HepG2 (cell line): ENCODE measurements around the gene EXOC6B. TPM values are rescaled to one million over a fixed set of nuclear protein-coding genes. Genes with fewer than 3 reads are reported as not detected.

Source experiments
- ATAC-seq: fragments of 200-7000 bp; cut with Tn5 transposase; 3 replicates; pipeline ENCODE4 v1.9.1; 2020; ENCODE audit warnings: mild to moderate bottlenecking, moderate library complexity
- BruUV-seq: library from RNA; stranded (reverse); fragments of 400-500 nt; replicated peaks from 2 replicates; lab custom pipeline; 2021; lab: Mats Ljungman, UMichigan
- CTCF ChIA-PET: fragments of 300-600 bp; formaldehyde crosslinking; extraction: SDS; loops from one replicate; lab custom pipeline; 2021; ENCODE audit warnings: low total read pairs, inconsistent platforms, low intra/inter-chr PET ratio; lab: Yijun Ruan, JAX
- POLR2A ChIA-PET: fragments of 350-600 bp; sonication (Branson Sonifier 250); formaldehyde crosslinking; loops from one replicate; lab custom pipeline; 2020; ENCODE audit warnings: antibody characterized with exemption, inconsistent platforms; lab: Yijun Ruan, JAX
- DNase-seq: peaks from one replicate; pipeline ENCODE4 v3.0.0-alpha.2; 2015; ENCODE audit warnings: low spot score
- FAIRE-seq: peaks from 3 replicates; lab custom pipeline; 2011; peaks lifted over from hg19 to GRCh38; lab: Jason Lieb, UNC
- H2AFZ ChIP-seq: one replicate; pipeline ENCODE4 v1.6.1; 2011; ENCODE audit warnings: low read length, inconsistent platforms
- H3K27ac ChIP-seq: fragments of 300-600 bp; 3 replicates; pipeline ENCODE4 v1.8.0; 2011; ENCODE audit warnings: mixed run types, mild to moderate bottlenecking, mixed read lengths, low read length, inconsistent platforms; ENCODE audit not compliant: insufficient read depth; ENCODE audit errors: extremely low read length
- H3K27me3 ChIP-seq, 2 experiments: fragments of 200-600 bp in 1 of 2; 2 replicates in 1 of 2; 3 replicates in 1 of 2; pipeline versions ENCODE4 v1.6.0 to v1.8.0; 2011; ENCODE audit warnings: low read length in 2 of 2, mild to moderate bottlenecking in 2 of 2, moderate library complexity in 2 of 2, inconsistent platforms in 1 of 2; ENCODE audit not compliant: insufficient read depth in 2 of 2, control insufficient read depth in 1 of 2
- H3K36me3 ChIP-seq, 2 experiments: fragments of 200-600 bp in 1 of 2; replicated peaks in 1 of 2; 2 replicates in 1 of 2; 3 replicates in 1 of 2; pipeline versions ENCODE4 v1.5.1 to v1.8.0; 2011; ENCODE audit warnings: low read length in 2 of 2, inconsistent platforms in 1 of 2; ENCODE audit not compliant: insufficient read depth in 2 of 2, control insufficient read depth in 1 of 2
- H3K4me1 ChIP-seq: 2 replicates; pipeline ENCODE4 v1.5.1; 2012; ENCODE audit warnings: low read length, inconsistent platforms; ENCODE audit not compliant: insufficient read depth
- H3K4me2 ChIP-seq: 2 replicates; pipeline ENCODE4 v1.6.0; 2011; ENCODE audit warnings: low read depth, low read length, inconsistent platforms
- H3K4me3 ChIP-seq, 3 experiments: fragments of 200-600 bp in 1 of 3; sonication (generic), shearing (Covaris generic) in 1 of 3; replicated peaks in 1 of 3; 2 replicates each; pipeline ENCODE4 v1.5.1; 2011 to 2016; ENCODE audit warnings: low read length in 3 of 3, inconsistent platforms in 2 of 3, low read depth in 2 of 3, mild to moderate bottlenecking in 2 of 3, control low read depth in 1 of 3, mixed read lengths in 1 of 3; ENCODE audit not compliant: insufficient read depth in 1 of 3
- H3K79me2 ChIP-seq: one replicate; pipeline ENCODE4 v1.6.1; 2011; ENCODE audit warnings: low read length, inconsistent platforms; ENCODE audit not compliant: insufficient read depth
- H3K9ac ChIP-seq: 2 replicates; pipeline ENCODE4 v1.6.0; 2011; ENCODE audit warnings: mild to moderate bottlenecking, low read depth, low read length, inconsistent platforms; ENCODE audit not compliant: insufficient read depth
- H3K9me3 ChIP-seq: 2 replicates; pipeline ENCODE4 v1.5.1; 2012; ENCODE audit warnings: mild to moderate bottlenecking, low read length
- H4K20me1 ChIP-seq: 2 replicates; pipeline ENCODE4 v1.6.0; 2011; ENCODE audit warnings: inconsistent platforms, mild to moderate bottlenecking, low read length, moderate library complexity; ENCODE audit not compliant: insufficient read depth
- GATAD2A ChIP-seq: IDR thresholded peaks from 2 replicates; pipeline ENCODE4 v1.6.1; 2016
- IKZF4 ChIP-seq: sonication (generic); formaldehyde crosslinking; IDR thresholded peaks from 2 replicates; pipeline ENCODE4 v1.5.1; 2020; ENCODE audit warnings: borderline replicate concordance, mild to moderate bottlenecking, low read depth, missing genetic modification reagents; ENCODE audit errors: not compliant biosample characterization
- IRF2 ChIP-seq: IDR thresholded peaks from 2 replicates; pipeline ENCODE4 v1.6.1; 2018; ENCODE audit warnings: missing genetic modification reagents, missing compliant biosample characterization
- KLF12 ChIP-seq: sonication (generic); formaldehyde crosslinking; IDR thresholded peaks from 2 replicates; pipeline ENCODE4 v1.4.0; 2020; ENCODE audit warnings: missing genetic modification reagents, borderline replicate concordance
- MXD1 ChIP-seq: sonication (generic); formaldehyde crosslinking; IDR thresholded peaks from 2 replicates; pipeline ENCODE4 v1.4.0; 2020; ENCODE audit warnings: mild to moderate bottlenecking, missing genetic modification reagents
- NCOA2 ChIP-seq: sonication (generic); formaldehyde crosslinking; IDR thresholded peaks from 2 replicates; pipeline ENCODE4 v1.8.0; 2022; ENCODE audit warnings: inconsistent platforms
- SKIL ChIP-seq: sonication (generic); formaldehyde crosslinking; IDR thresholded peaks from 2 replicates; pipeline ENCODE4 v1.8.0; 2022; ENCODE audit warnings: missing genetic modification reagents, mild to moderate bottlenecking, moderate library complexity, borderline replicate concordance
- TBX2 ChIP-seq: sonication (generic); formaldehyde crosslinking; IDR thresholded peaks from 2 replicates; pipeline ENCODE4 v1.5.0; 2020; ENCODE audit warnings: missing genetic modification reagents, mild to moderate bottlenecking, borderline replicate concordance
- TFDP1 ChIP-seq: IDR thresholded peaks from 2 replicates; pipeline ENCODE4 v1.6.1; 2016; ENCODE audit warnings: missing compliant biosample characterization, missing genetic modification reagents, borderline replicate concordance
- TGIF2 ChIP-seq: IDR thresholded peaks from 2 replicates; pipeline ENCODE4 v1.6.1; 2016; ENCODE audit warnings: control low read depth, missing compliant biosample characterization
- ZGPAT ChIP-seq: IDR thresholded peaks from 2 replicates; pipeline ENCODE4 v1.6.1; 2016; ENCODE audit warnings: mild to moderate bottlenecking
- ZNF501 ChIP-seq: sonication (generic); formaldehyde crosslinking; IDR thresholded peaks from 2 replicates; pipeline ENCODE4 v1.5.1; 2020; ENCODE audit warnings: mild to moderate bottlenecking, moderate library complexity, missing genetic modification reagents
- ZNF788 ChIP-seq: sonication (generic); formaldehyde crosslinking; IDR thresholded peaks from 2 replicates; pipeline ENCODE4 v1.5.0; 2020; ENCODE audit warnings: mild to moderate bottlenecking, missing genetic modification reagents, borderline replicate concordance
- ZSCAN29 ChIP-seq: sonication (generic); formaldehyde crosslinking; conservative IDR thresholded peaks from 2 replicates; pipeline ENCODE4 v1.4.0; 2020; ENCODE audit warnings: mild to moderate bottlenecking, missing genetic modification reagents
- WGBS: methylation state at CpG from one replicate; pipeline ENCODE4 v1.1.6; 2017; ENCODE audit warnings: low lambda C conversion rate; 5-methylcytosine and 5-hydroxymethylcytosine counted together
- in situ Hi-C: cut with HindIII; loops from 2 replicates; pipeline ENCODE4 v1.10.0; 2017; ENCODE audit warnings: low pct_unique_long_range_greater_than_20kb; ENCODE audit not compliant: extremely low pct_ligation_motif_present
- intact Hi-C: fragments of 100-400 bp; cut with micrococcal nuclease; formaldehyde crosslinking; loops from one replicate; pipeline ENCODE4 v1.10.0; 2022; ENCODE audit not compliant: unreplicated experiment
- polyA plus RNA-seq, 8 experiments: library from polyadenylated mRNA; depleted of rRNA in 3 of 8; stranded (reverse) in 7 of 8; unstranded in 1 of 8; fragments of >200 nt; fragmentation: Illumina TruSeq in 4 of 8; extraction: Trizol in 4 of 8; gene quantifications; 2 replicates each; pipeline versions ENCODE4 v1.2.1 to v1.2.3, GENCODE V29; 2011 to 2016; ENCODE audit warnings: low read depth in 4 of 8, missing spikeins in 1 of 8, mixed read lengths in 1 of 8; ENCODE audit not compliant: insufficient read depth in 1 of 8
- total RNA-seq, 5 experiments: library from RNA; depleted of rRNA; stranded (reverse); fragments of >200 nt; fragmentation: Illumina TruSeq; extraction: Trizol; gene quantifications; 2 replicates each; pipeline ENCODE4 v1.2.3, GENCODE V29; 2016; ENCODE audit warnings: low read depth in 1 of 5
- TF ChIP-seq, protein P1 (sequence below): IDR thresholded peaks from 2 replicates; pipeline ENCODE4 v1.6.1; 2016; ENCODE audit warnings: low read depth, control low read depth

The EXOC6B gene
- total and polyA plus RNA-seq, 2 of the 13 experiments (the other 11 are each of a cell fraction or from before 2014, with no cell fraction given), result 9.1 to 15.9 TPM

DNA sequence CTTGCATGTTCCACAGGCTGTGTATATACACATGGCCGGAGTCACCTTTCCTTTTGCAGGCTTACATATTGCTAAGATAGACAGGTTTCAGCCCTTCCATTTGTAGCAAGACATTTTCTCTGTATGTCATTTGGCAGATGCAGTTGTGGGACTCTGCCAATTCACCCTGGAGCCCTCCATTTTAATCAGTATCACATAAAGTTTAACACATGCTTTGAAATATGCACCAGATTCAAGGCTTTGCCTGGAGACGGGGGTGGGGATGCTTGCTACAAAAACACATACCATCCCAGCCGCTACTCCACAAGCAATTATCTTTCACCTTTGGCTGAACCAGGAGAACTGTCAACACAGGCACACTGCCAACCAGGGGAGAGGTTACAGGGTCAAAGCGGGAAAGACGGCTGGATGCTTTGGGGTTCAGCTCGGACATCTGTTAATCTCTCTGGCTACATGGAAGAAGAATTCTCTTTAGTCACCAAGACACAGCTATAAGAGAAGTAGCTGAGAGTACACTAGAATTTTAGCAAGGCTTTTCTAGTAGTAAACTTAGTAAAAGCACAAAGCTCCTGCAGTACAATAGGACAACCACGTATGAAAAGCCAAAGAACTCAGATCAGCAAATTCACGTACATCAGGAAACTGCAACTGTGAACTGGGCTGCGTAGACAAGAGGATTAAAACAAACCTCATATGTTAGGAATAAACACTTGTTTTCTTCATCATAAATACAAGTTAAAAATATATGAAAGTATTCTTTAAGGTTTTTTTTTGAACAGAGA is 130.9 kb downstream of the EXOC6B start:
- 30% methylated on average over 9 of the region's 9 CpGs for WGBS
- peak; percentile 94 for DNase-seq
- TF ChIP-seq ZNF788 (CRISPR knock-in tag) (peak; percentile 71; the same call in 1 of the 2 replicates), NCOA2 (CRISPR knock-in tag) (peak; percentile 92), IKZF4 (CRISPR knock-in tag) (no peak), IRF2 (CRISPR knock-in tag) (peak; percentile 89), MXD1 (no peak), ZGPAT (peak; percentile 75; the same call in 1 of the 2 replicates), TGIF2 (CRISPR knock-in tag) (no peak), SKIL (CRISPR knock-in tag) (peak; percentile 99), TBX2 (CRISPR knock-in tag) (peak; percentile 89), GATAD2A (peak; percentile 92), ZSCAN29 (CRISPR knock-in tag) (peak; percentile 88; the same call in 1 of the 2 replicates), KLF12 (no peak), TFDP1 (CRISPR knock-in tag) (peak; percentile 78; the same call in 1 of the 2 replicates), ZNF501 (peak; percentile 79)
- TF ChIP-seq, protein P1, sequence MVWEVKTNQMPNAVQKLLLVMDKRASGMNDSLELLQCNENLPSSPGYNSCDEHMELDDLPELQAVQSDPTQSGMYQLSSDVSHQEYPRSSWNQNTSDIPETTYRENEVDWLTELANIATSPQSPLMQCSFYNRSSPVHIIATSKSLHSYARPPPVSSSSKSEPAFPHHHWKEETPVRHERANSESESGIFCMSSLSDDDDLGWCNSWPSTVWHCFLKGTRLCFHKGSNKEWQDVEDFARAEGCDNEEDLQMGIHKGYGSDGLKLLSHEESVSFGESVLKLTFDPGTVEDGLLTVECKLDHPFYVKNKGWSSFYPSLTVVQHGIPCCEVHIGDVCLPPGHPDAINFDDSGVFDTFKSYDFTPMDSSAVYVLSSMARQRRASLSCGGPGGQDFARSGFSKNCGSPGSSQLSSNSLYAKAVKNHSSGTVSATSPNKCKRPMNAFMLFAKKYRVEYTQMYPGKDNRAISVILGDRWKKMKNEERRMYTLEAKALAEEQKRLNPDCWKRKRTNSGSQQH, result 0 out of 2 replicates have a peak, but pooled peaks have one; percentile 43

More for the DNA sequence above, 130.9 kb downstream of the EXOC6B start:
- Histone ChIP-seq H3K27me3 (no peaks in the 10 kb centered on the region), H3K4me3 (no peak overlapping the region), H3K9me3 (no peaks in the 10 kb centered on the region), H3K79me2 (no peaks in the 10 kb centered on the region), H3K4me1 (peaks cover 21% of the 10 kb centered on the region), H3K27ac (no peak overlapping the region), H3K9ac (no peak overlapping the region), H2AFZ (no peak overlapping the region), H4K20me1 (peaks cover 4% of the 10 kb centered on the region; the same call in 1 of the 2 replicates), H3K36me3 (no peaks in the 10 kb centered on the region; a peak in 1 of 5 replicates), H3K4me2 (peak overlapping the region; percentile 48)
- in situ Hi-C loops (no loop called here), intact Hi-C loops (loop anchor here (1.0 to 10.0 kb wide), 2 partner anchors 29 to 1800 kb away; partner anchors contain the start of gene LBX2)
- peak; percentile 97 for ATAC-seq
- no TSS peak for BruUV-seq
- ChIA-PET POLR2A (interaction anchor here (0.9 kb wide), 1 partner anchor 29 kb away, joined by 3 read pairs; no protein-coding TSS in a partner anchor), CTCF (no interaction called here)
- FAIRE-seq, result peak; percentile 96
